ENCODE results near the gene PPFIA1.

PPFIA1 gene

GRCh38 chr11:70270104-70270876 lies at the start of gene PPFIA1:
PPFIA1 (plus strand) TSS chr11:70270690; CDS start chr11:70272173, 1,483 bp downstream.
- CTCF ChIA-PET, result no interaction called here
- peak within 1 kb of the TSS; percentile 68 for H3K27ac Mint-ChIP-seq
- H3K4me3 Mint-ChIP-seq, result peak within 1 kb of the TSS; percentile 92
- peak; percentile 95 for DNase-seq
- peaks cover 40% of the 10 kb centered on the region for H3K4me1 Mint-ChIP-seq
- H3K27me3 Mint-ChIP-seq, result peaks cover 36% of the 10 kb centered on the region
- H3K36me3 Mint-ChIP-seq, result peaks cover 20% of the 10 kb centered on the region
- H3K9me3 Mint-ChIP-seq, result no peaks in the 10 kb centered on the region

GRCh38 chr11:70220920-70221319 lies 49.6 kb upstream of the PPFIA1 start:
- peaks cover 25% of the 10 kb centered on the region for H3K27me3 Mint-ChIP-seq

GRCh38 chr11:70225681-70226177 lies 44.8 kb upstream of the PPFIA1 start:
- Mint-ChIP-seq H3K27me3 (peaks cover 25% of the 10 kb centered on the region), H3K4me1 (no peaks in the 10 kb centered on the region), H3K4me3 (no peak overlapping the region), H3K27ac (no peak overlapping the region), H3K9me3 (no peaks in the 10 kb centered on the region), H3K36me3 (no peaks in the 10 kb centered on the region)
- no peak for DNase-seq
- CTCF ChIA-PET, result no interaction called here

More at GRCh38 chr11:70220920-70221319, 49.6 kb upstream of the PPFIA1 start:
- Mint-ChIP-seq H3K27ac (no peak overlapping the region), H3K4me3 (no peak overlapping the region), H3K9me3 (no peaks in the 10 kb centered on the region), H3K36me3 (no peaks in the 10 kb centered on the region), H3K4me1 (no peaks in the 10 kb centered on the region)
- no peak for DNase-seq
- CTCF ChIA-PET, result no interaction called here

GRCh38 chr11:70226183-70226582 lies 44.3 kb upstream of the PPFIA1 start:
- Mint-ChIP-seq H3K36me3 (no peaks in the 10 kb centered on the region), H3K27me3 (peaks cover 25% of the 10 kb centered on the region), H3K4me1 (no peaks in the 10 kb centered on the region), H3K4me3 (no peak overlapping the region), H3K27ac (no peak overlapping the region), H3K9me3 (no peaks in the 10 kb centered on the region)
- DNase-seq, result no peak
- CTCF ChIA-PET, result no interaction called here

- H3K4me1 Mint-ChIP-seq, result no peaks in the 10 kb centered on the region
- H3K36me3 Mint-ChIP-seq, result no peaks in the 10 kb centered on the region
- H3K27ac Mint-ChIP-seq, result peak overlapping the region; percentile 65
- no peak for DNase-seq
- CTCF ChIA-PET, result no interaction called here
- no peak overlapping the region for H3K4me3 Mint-ChIP-seq
- H3K27me3 Mint-ChIP-seq, result peaks cover 25% of the 10 kb centered on the region
- no peaks in the 10 kb centered on the region for H3K9me3 Mint-ChIP-seq
These were observed 43.5 kb upstream of the PPFIA1 start for GRCh38 chr11:70226967-70227366.

GRCh38 chr11:70229737-70230136 lies 40.8 kb upstream of the PPFIA1 start:
- H3K4me1 Mint-ChIP-seq, result no peaks in the 10 kb centered on the region
- peaks cover 17% of the 10 kb centered on the region for H3K27me3 Mint-ChIP-seq
- DNase-seq, result no peak
- CTCF ChIA-PET, result interaction anchor here (1.3 kb wide), 1 partner anchor 8 kb away, joined by 3 read pairs; no protein-coding TSS in a partner anchor
- no peak overlapping the region for H3K27ac Mint-ChIP-seq
- H3K4me3 Mint-ChIP-seq, result no peak overlapping the region
- no peaks in the 10 kb centered on the region for H3K9me3 Mint-ChIP-seq
- no peaks in the 10 kb centered on the region for H3K36me3 Mint-ChIP-seq

- CTCF ChIA-PET, result interaction anchor here (1.3 kb wide), 1 partner anchor 8 kb away, joined by 3 read pairs; no protein-coding TSS in a partner anchor
- Mint-ChIP-seq H3K4me3 (no peak overlapping the region), H3K27ac (no peak overlapping the region), H3K27me3 (peaks cover 17% of the 10 kb centered on the region), H3K9me3 (no peaks in the 10 kb centered on the region), H3K36me3 (no peaks in the 10 kb centered on the region), H3K4me1 (no peaks in the 10 kb centered on the region)
- no peak for DNase-seq
These were observed 40.2 kb upstream of the PPFIA1 start for GRCh38 chr11:70230151-70230839.

GRCh38 chr11:70230840-70231710 lies 39.4 kb upstream of the PPFIA1 start:
- Mint-ChIP-seq H3K27me3 (peaks cover 11% of the 10 kb centered on the region), H3K4me3 (no peak overlapping the region), H3K9me3 (no peaks in the 10 kb centered on the region), H3K4me1 (no peaks in the 10 kb centered on the region), H3K27ac (no peak overlapping the region), H3K36me3 (no peaks in the 10 kb centered on the region)
- CTCF ChIA-PET, result interaction anchor here (0.6 to 1.3 kb wide), 2 partner anchors 9 to 250 kb away, joined by 3 read pairs; no protein-coding TSS in a partner anchor
- no peak for DNase-seq

- CTCF ChIA-PET, result interaction anchor here (0.6 to 1.0 kb wide), 2 partner anchors 187 to 320 kb away, joined by 3 read pairs; no protein-coding TSS in a partner anchor
- H3K27ac Mint-ChIP-seq, result no peak overlapping the region
These were observed 37.5 kb upstream of the PPFIA1 start for GRCh38 chr11:70233034-70233433.

GRCh38 chr11:70233511-70233934 lies 37.0 kb upstream of the PPFIA1 start:
- CTCF ChIA-PET, result interaction anchor here (1.0 kb wide), 1 partner anchor 320 kb away, joined by 3 read pairs; no protein-coding TSS in a partner anchor
- Mint-ChIP-seq H3K27me3 (peaks cover 5% of the 10 kb centered on the region), H3K36me3 (no peaks in the 10 kb centered on the region), H3K27ac (no peak overlapping the region), H3K4me1 (no peaks in the 10 kb centered on the region), H3K9me3 (no peaks in the 10 kb centered on the region), H3K4me3 (no peak overlapping the region)
- DNase-seq, result no peak

More at GRCh38 chr11:70233034-70233433, 37.5 kb upstream of the PPFIA1 start:
- no peak for DNase-seq
- H3K9me3 Mint-ChIP-seq, result no peaks in the 10 kb centered on the region
- H3K4me3 Mint-ChIP-seq, result no peak overlapping the region
- H3K36me3 Mint-ChIP-seq, result no peaks in the 10 kb centered on the region
- H3K27me3 Mint-ChIP-seq, result peaks cover 5% of the 10 kb centered on the region
- no peaks in the 10 kb centered on the region for H3K4me1 Mint-ChIP-seq

GRCh38 chr11:70233962-70234361 lies 36.5 kb upstream of the PPFIA1 start:
- no peaks in the 10 kb centered on the region for H3K4me1 Mint-ChIP-seq
- no peak for DNase-seq
- peaks cover 5% of the 10 kb centered on the region for H3K27me3 Mint-ChIP-seq
- no peaks in the 10 kb centered on the region for H3K9me3 Mint-ChIP-seq
- H3K27ac Mint-ChIP-seq, result no peak overlapping the region
- CTCF ChIA-PET, result interaction anchor here (1.0 kb wide), 1 partner anchor 321 kb away, joined by 3 read pairs; no protein-coding TSS in a partner anchor
- no peaks in the 10 kb centered on the region for H3K36me3 Mint-ChIP-seq
- H3K4me3 Mint-ChIP-seq, result no peak overlapping the region

GRCh38 chr11:70240337-70240736 lies 30.2 kb upstream of the PPFIA1 start:
- no peak overlapping the region for H3K27ac Mint-ChIP-seq
- DNase-seq, result no peak
- H3K36me3 Mint-ChIP-seq, result no peaks in the 10 kb centered on the region
- peaks cover 16% of the 10 kb centered on the region for H3K27me3 Mint-ChIP-seq
- no peak overlapping the region for H3K4me3 Mint-ChIP-seq
- no peaks in the 10 kb centered on the region for H3K4me1 Mint-ChIP-seq
- CTCF ChIA-PET, result no interaction called here
- H3K9me3 Mint-ChIP-seq, result no peaks in the 10 kb centered on the region

- H3K4me1 Mint-ChIP-seq, result no peaks in the 10 kb centered on the region
- peaks cover 16% of the 10 kb centered on the region for H3K27me3 Mint-ChIP-seq
- H3K27ac Mint-ChIP-seq, result no peak overlapping the region
- H3K9me3 Mint-ChIP-seq, result no peaks in the 10 kb centered on the region
- H3K36me3 Mint-ChIP-seq, result no peaks in the 10 kb centered on the region
- H3K4me3 Mint-ChIP-seq, result no peak overlapping the region
- CTCF ChIA-PET, result no interaction called here
- no peak for DNase-seq
These were observed 28.8 kb upstream of the PPFIA1 start for GRCh38 chr11:70241709-70242108.

GRCh38 chr11:70242885-70243284 lies 27.6 kb upstream of the PPFIA1 start:
- Mint-ChIP-seq H3K36me3 (no peaks in the 10 kb centered on the region), H3K4me1 (no peaks in the 10 kb centered on the region), H3K27ac (no peak overlapping the region), H3K9me3 (no peaks in the 10 kb centered on the region), H3K4me3 (no peak overlapping the region), H3K27me3 (peaks cover 16% of the 10 kb centered on the region)
- DNase-seq, result no peak
- CTCF ChIA-PET, result no interaction called here

Data from activated naive CD4-positive, alpha-beta T cell treated with anti-CD3 and anti-CD28 coated beads, Interleukin-2, amount 10 ng/mL, durations not matched to agents 7 days and 5 days (primary cell).